T-helper 17 cell (primary cell): ENCODE measurements around the gene TXNDC5. TPM values are rescaled to one million over a fixed set of nuclear protein-coding genes. Genes with fewer than 3 reads are reported as not detected.
A peak's percentile ranks its signal among the peaks of the same experiment; 100 is the strongest.

ENCODE experiments used
- ATAC-seq: fragments of 150-1000 bp; cut with Tn5 transposase; 2 replicates; pipeline ENCODE4 v1.10.0; 2021; ENCODE audit warnings: mild to moderate bottlenecking, moderate library complexity
- DNase-seq, 3 donors: peaks; one replicate each; pipeline versions ENCODE4 v3.0.0 to v3.0.0-alpha.2; 2020 to 2021
- H3K9me3 ChIP-seq: one replicate; pipeline ENCODE4 v1.7.0; 2013; ENCODE audit warnings: low read length, mild to moderate bottlenecking; ENCODE audit not compliant: control insufficient read depth, poor library complexity, severe bottlenecking
- H3K27ac Mint-ChIP-seq: one replicate; pipeline ENCODE4 v1.8.0; 2022; ENCODE audit warnings: mild to moderate bottlenecking, moderate library complexity, mixed read lengths
- H3K27me3 Mint-ChIP-seq: one replicate; pipeline ENCODE4 v1.8.0; 2022; ENCODE audit warnings: mixed read lengths
- H3K36me3 Mint-ChIP-seq: one replicate; pipeline ENCODE4 v1.8.0; 2022; ENCODE audit warnings: low read depth, mixed read lengths
- H3K4me1 Mint-ChIP-seq: one replicate; pipeline ENCODE4 v1.8.0; 2022; ENCODE audit warnings: mild to moderate bottlenecking, mixed read lengths
- H3K4me3 Mint-ChIP-seq: one replicate; pipeline ENCODE4 v1.8.0; 2022; ENCODE audit warnings: mild to moderate bottlenecking, moderate library complexity, mixed read lengths
- total RNA-seq, 4 donors: library from RNA in 2 of 4; stranded (reverse) in 2 of 4; gene quantifications; one replicate each; pipeline ENCODE4 v1.2.3 and lab custom pipeline; 2022 to 2026

The TXNDC5 gene
- total RNA-seq (10 to 100 TPM; 18.6 to 19.8 TPM), total RNA-seq (lab: John Stamatoyannopoulos, UW) (0.93 to 1.9 reads per million in 2 donors)

- Mint-ChIP-seq H3K4me3 (peak within 1 kb of the TSS; percentile 89), H3K4me1 (peaks cover 13% of the 10 kb centered on the region), H3K27me3 (no peaks in the 10 kb centered on the region), H3K27ac (peak within 1 kb of the TSS; percentile 24), H3K36me3 (no peaks in the 10 kb centered on the region)
- DNase-seq (peak; percentile 50 to 70 (median 55)), ATAC-seq (peak; percentile 90)
- no peaks in the 10 kb centered on the region for H3K9me3 ChIP-seq
These were observed at the start of gene TXNDC5 for GRCh38 chr6:7910654-7911344. TSS of gene TXNDC5 (minus strand) at chr6:7910788. CDS start at chr6:7910776, 12 bp downstream.

GRCh38 chr6:7960141-7960540, 49.6 kb upstream of the TXNDC5 start:
- Mint-ChIP-seq H3K4me3 (no peak overlapping the region), H3K36me3 (peaks cover under 1% of the 10 kb centered on the region)

GRCh38 chr6:7959453-7959852, 48.9 kb upstream of the TXNDC5 start:
- DNase-seq (no peak), ATAC-seq (no peak)
- H3K27me3 Mint-ChIP-seq, result peaks cover 16% of the 10 kb centered on the region
- H3K27ac Mint-ChIP-seq, result no peak overlapping the region
- no peak overlapping the region for H3K4me3 Mint-ChIP-seq
- no peaks in the 10 kb centered on the region for H3K36me3 Mint-ChIP-seq
- H3K4me1 Mint-ChIP-seq, result no peaks in the 10 kb centered on the region
- H3K9me3 ChIP-seq, result no peaks in the 10 kb centered on the region

More at GRCh38 chr6:7960141-7960540, 49.6 kb upstream of the TXNDC5 start:
- H3K9me3 ChIP-seq, result no peaks in the 10 kb centered on the region
- Mint-ChIP-seq H3K4me1 (no peaks in the 10 kb centered on the region), H3K27me3 (peaks cover 16% of the 10 kb centered on the region), H3K27ac (no peak overlapping the region)
- DNase-seq (no peak), ATAC-seq (no peak)

- H3K9me3 ChIP-seq, result no peaks in the 10 kb centered on the region
- no peaks in the 10 kb centered on the region for H3K36me3 Mint-ChIP-seq
- ATAC-seq (no peak), DNase-seq (no peak)
- H3K27me3 Mint-ChIP-seq, result peaks cover 10% of the 10 kb centered on the region
- no peaks in the 10 kb centered on the region for H3K4me1 Mint-ChIP-seq
- H3K27ac Mint-ChIP-seq, result no peak overlapping the region
- no peak overlapping the region for H3K4me3 Mint-ChIP-seq
These were observed 47.9 kb upstream of the TXNDC5 start for GRCh38 chr6:7958464-7958863.

GRCh38 chr6:7956257-7956656, 45.7 kb upstream of the TXNDC5 start:
- ATAC-seq (no peak), DNase-seq (no peak)
- no peaks in the 10 kb centered on the region for H3K9me3 ChIP-seq
- H3K36me3 Mint-ChIP-seq, result no peaks in the 10 kb centered on the region
- no peaks in the 10 kb centered on the region for H3K4me1 Mint-ChIP-seq
- no peaks in the 10 kb centered on the region for H3K27me3 Mint-ChIP-seq
- no peak overlapping the region for H3K27ac Mint-ChIP-seq
- H3K4me3 Mint-ChIP-seq, result no peak overlapping the region

- no peaks in the 10 kb centered on the region for H3K36me3 Mint-ChIP-seq
- DNase-seq (no peak), ATAC-seq (no peak)
- no peaks in the 10 kb centered on the region for H3K9me3 ChIP-seq
- H3K4me1 Mint-ChIP-seq, result no peaks in the 10 kb centered on the region
- H3K27me3 Mint-ChIP-seq, result peaks cover 2% of the 10 kb centered on the region
- H3K4me3 Mint-ChIP-seq, result no peak overlapping the region
- no peak overlapping the region for H3K27ac Mint-ChIP-seq
These were observed 44.1 kb upstream of the TXNDC5 start for GRCh38 chr6:7954477-7955200.

GRCh38 chr6:7953753-7954152, 43.2 kb upstream of the TXNDC5 start:
- no peak for DNase-seq
- Mint-ChIP-seq H3K36me3 (peaks cover 2% of the 10 kb centered on the region), H3K27ac (no peak overlapping the region), H3K27me3 (peaks cover 5% of the 10 kb centered on the region), H3K4me1 (no peaks in the 10 kb centered on the region), H3K4me3 (no peak overlapping the region)
- no peaks in the 10 kb centered on the region for H3K9me3 ChIP-seq
- no peak for ATAC-seq

GRCh38 chr6:7939864-7940228, 29.3 kb upstream of the TXNDC5 start:
- no peaks in the 10 kb centered on the region for H3K9me3 ChIP-seq
- ATAC-seq (no peak), DNase-seq (no peak)
- peaks cover 25% of the 10 kb centered on the region for H3K27me3 Mint-ChIP-seq
- no peaks in the 10 kb centered on the region for H3K4me1 Mint-ChIP-seq
- no peaks in the 10 kb centered on the region for H3K36me3 Mint-ChIP-seq
- no peak overlapping the region for H3K27ac Mint-ChIP-seq
- H3K4me3 Mint-ChIP-seq, result no peak overlapping the region

- ATAC-seq, result no peak
- H3K4me3 Mint-ChIP-seq, result no peak overlapping the region
- H3K36me3 Mint-ChIP-seq, result no peaks in the 10 kb centered on the region
- no peaks in the 10 kb centered on the region for H3K9me3 ChIP-seq
- H3K27me3 Mint-ChIP-seq, result peaks cover 28% of the 10 kb centered on the region
- H3K27ac Mint-ChIP-seq, result no peak overlapping the region
- DNase-seq, result no peak
- no peaks in the 10 kb centered on the region for H3K4me1 Mint-ChIP-seq
These were observed 28.7 kb upstream of the TXNDC5 start for GRCh38 chr6:7939184-7939863.

- Mint-ChIP-seq H3K4me3 (no peak overlapping the region), H3K27me3 (peaks cover 33% of the 10 kb centered on the region), H3K27ac (no peak overlapping the region), H3K36me3 (no peaks in the 10 kb centered on the region), H3K4me1 (no peaks in the 10 kb centered on the region)
- H3K9me3 ChIP-seq, result no peaks in the 10 kb centered on the region
- ATAC-seq (no peak), DNase-seq (no peak)
These were observed 28.1 kb upstream of the TXNDC5 start for GRCh38 chr6:7938562-7939183.

GRCh38 chr6:7933794-7934193, 23.2 kb upstream of the TXNDC5 start:
- DNase-seq (no peak), ATAC-seq (no peak)
- no peaks in the 10 kb centered on the region for H3K9me3 ChIP-seq
- Mint-ChIP-seq H3K27me3 (peaks cover 22% of the 10 kb centered on the region), H3K36me3 (no peaks in the 10 kb centered on the region), H3K27ac (no peak overlapping the region), H3K4me1 (no peaks in the 10 kb centered on the region), H3K4me3 (no peak overlapping the region)

GRCh38 chr6:7932625-7933024, 22.0 kb upstream of the TXNDC5 start:
- no peak for ATAC-seq
- Mint-ChIP-seq H3K27ac (no peak overlapping the region), H3K27me3 (peaks cover 21% of the 10 kb centered on the region), H3K4me1 (no peaks in the 10 kb centered on the region), H3K36me3 (no peaks in the 10 kb centered on the region), H3K4me3 (no peak overlapping the region)
- no peaks in the 10 kb centered on the region for H3K9me3 ChIP-seq
- DNase-seq, result no peak

GRCh38 chr6:7924867-7925266, 14.3 kb upstream of the TXNDC5 start:
- no peaks in the 10 kb centered on the region for H3K36me3 Mint-ChIP-seq
- no peaks in the 10 kb centered on the region for H3K4me1 Mint-ChIP-seq
- H3K4me3 Mint-ChIP-seq, result no peak overlapping the region
- peaks cover 3% of the 10 kb centered on the region for H3K9me3 ChIP-seq
- H3K27ac Mint-ChIP-seq, result no peak overlapping the region
- DNase-seq, result no peak
- ATAC-seq, result no peak
- H3K27me3 Mint-ChIP-seq, result peaks cover 4% of the 10 kb centered on the region
